ENCODE measurements around the gene IGF2BP3.

Gene IGF2BP3

GRCh38 chr7:23293500-23294073 lies 176.7 kb downstream of the IGF2BP3 start:
- Histone ChIP-seq H3K36me3 (replicated peaks) (no peaks in the 10 kb centered on the region), H3K4me3 (no peak overlapping the region), H3K4me1 (peaks cover 16% of the 10 kb centered on the region), H3K9me3 (no peaks in the 10 kb centered on the region), H3K27me3 (ENCODE audit: low read depth) (no peaks in the 10 kb centered on the region)
- in situ Hi-C loops (cut with MboI; ENCODE audit: low sequenced_read_pairs): no loop called here
- DNase-seq (ENCODE audit: low spot score in 2 of 2): no peak

- no peaks in the 10 kb centered on the region for H3K9me3 ChIP-seq
- in situ Hi-C loops (cut with MboI; ENCODE audit: low sequenced_read_pairs): no loop called here
- no peak overlapping the region for H3K4me3 ChIP-seq
- DNase-seq (ENCODE audit: low spot score in 2 of 2): no peak
- H3K27me3 ChIP-seq (ENCODE audit: low read depth): no peaks in the 10 kb centered on the region
- H3K36me3 ChIP-seq (replicated peaks): no peaks in the 10 kb centered on the region
- H3K4me1 ChIP-seq: peaks cover 16% of the 10 kb centered on the region
These were observed 177.7 kb downstream of the IGF2BP3 start for GRCh38 chr7:23292623-23293022.

GRCh38 chr7:23291957-23292560 lies 178.2 kb downstream of the IGF2BP3 start:
- Histone ChIP-seq H3K9me3 (no peaks in the 10 kb centered on the region), H3K36me3 (replicated peaks) (no peaks in the 10 kb centered on the region), H3K4me1 (peaks cover 16% of the 10 kb centered on the region), H3K27me3 (ENCODE audit: low read depth) (no peaks in the 10 kb centered on the region), H3K4me3 (no peak overlapping the region)
- no peak for DNase-seq (ENCODE audit: low spot score in 2 of 2)
- in situ Hi-C loops (cut with MboI; ENCODE audit: low sequenced_read_pairs): no loop called here

- no peak for DNase-seq (ENCODE audit: low spot score in 2 of 2)
- H3K27me3 ChIP-seq (ENCODE audit: low read depth): no peaks in the 10 kb centered on the region
- no peaks in the 10 kb centered on the region for H3K9me3 ChIP-seq
- H3K4me1 ChIP-seq: peaks cover 16% of the 10 kb centered on the region
- H3K4me3 ChIP-seq: no peak overlapping the region
- in situ Hi-C loops (cut with MboI; ENCODE audit: low sequenced_read_pairs): no loop called here
- no peaks in the 10 kb centered on the region for H3K36me3 ChIP-seq (replicated peaks)
These were observed 179.3 kb downstream of the IGF2BP3 start for GRCh38 chr7:23290993-23291392.

GRCh38 chr7:23287612-23288011 lies 182.7 kb downstream of the IGF2BP3 start:
- H3K4me1 ChIP-seq: peaks cover 9% of the 10 kb centered on the region
- no peaks in the 10 kb centered on the region for H3K9me3 ChIP-seq
- DNase-seq (ENCODE audit: low spot score in 2 of 2): no peak
- no peak overlapping the region for H3K4me3 ChIP-seq
- H3K36me3 ChIP-seq (replicated peaks): no peaks in the 10 kb centered on the region
- in situ Hi-C loops (cut with MboI; ENCODE audit: low sequenced_read_pairs): no loop called here
- no peaks in the 10 kb centered on the region for H3K27me3 ChIP-seq (ENCODE audit: low read depth)

GRCh38 chr7:23285657-23286646 lies 184.3 kb downstream of the IGF2BP3 start:
- in situ Hi-C loops (cut with MboI; ENCODE audit: low sequenced_read_pairs): no loop called here

GRCh38 chr7:23284871-23285270 lies 185.4 kb downstream of the IGF2BP3 start:
- in situ Hi-C loops (cut with MboI; ENCODE audit: low sequenced_read_pairs): no loop called here
- no peak for DNase-seq (ENCODE audit: low spot score in 2 of 2)
- H3K9me3 ChIP-seq: no peaks in the 10 kb centered on the region

More at GRCh38 chr7:23285657-23286646, 184.3 kb downstream of the IGF2BP3 start:
- H3K4me1 ChIP-seq: peaks cover 4% of the 10 kb centered on the region
- no peaks in the 10 kb centered on the region for H3K36me3 ChIP-seq (replicated peaks)
- H3K27me3 ChIP-seq (ENCODE audit: low read depth): no peaks in the 10 kb centered on the region
- no peaks in the 10 kb centered on the region for H3K9me3 ChIP-seq
- DNase-seq (ENCODE audit: low spot score in 2 of 2): no peak
- no peak overlapping the region for H3K4me3 ChIP-seq

GRCh38 chr7:23283086-23283485 lies 187.2 kb downstream of the IGF2BP3 start:
- DNase-seq (ENCODE audit: low spot score in 2 of 2): no peak
- H3K27me3 ChIP-seq (ENCODE audit: low read depth): no peaks in the 10 kb centered on the region
- H3K36me3 ChIP-seq (replicated peaks): no peaks in the 10 kb centered on the region
- H3K9me3 ChIP-seq: no peaks in the 10 kb centered on the region
- in situ Hi-C loops (cut with MboI; ENCODE audit: low sequenced_read_pairs): no loop called here
- H3K4me1 ChIP-seq: peaks cover 4% of the 10 kb centered on the region
- no peak overlapping the region for H3K4me3 ChIP-seq

More at GRCh38 chr7:23284871-23285270, 185.4 kb downstream of the IGF2BP3 start:
- no peaks in the 10 kb centered on the region for H3K36me3 ChIP-seq (replicated peaks)
- H3K4me3 ChIP-seq: no peak overlapping the region
- peaks cover 4% of the 10 kb centered on the region for H3K4me1 ChIP-seq
- no peaks in the 10 kb centered on the region for H3K27me3 ChIP-seq (ENCODE audit: low read depth)

GRCh38 chr7:23279819-23280525 lies 190.3 kb downstream of the IGF2BP3 start:
- Histone ChIP-seq H3K27me3 (ENCODE audit: low read depth) (no peaks in the 10 kb centered on the region), H3K36me3 (replicated peaks) (no peaks in the 10 kb centered on the region)

GRCh38 chr7:23277359-23277989 lies 192.8 kb downstream of the IGF2BP3 start:
- no peaks in the 10 kb centered on the region for H3K36me3 ChIP-seq (replicated peaks)
- in situ Hi-C loops (cut with MboI; ENCODE audit: low sequenced_read_pairs): loop anchor here (10.0 kb wide), 1 partner anchor 427 kb away; no protein-coding TSS in a partner anchor
- H3K9me3 ChIP-seq: no peaks in the 10 kb centered on the region

More at GRCh38 chr7:23279819-23280525, 190.3 kb downstream of the IGF2BP3 start:
- H3K9me3 ChIP-seq: no peaks in the 10 kb centered on the region
- in situ Hi-C loops (cut with MboI; ENCODE audit: low sequenced_read_pairs): loop anchor here (10.0 kb wide), 1 partner anchor 425 kb away; no protein-coding TSS in a partner anchor
- H3K4me1 ChIP-seq: peaks cover 4% of the 10 kb centered on the region
- no peak overlapping the region for H3K4me3 ChIP-seq
- DNase-seq (ENCODE audit: low spot score in 2 of 2): no peak

GRCh38 chr7:23276947-23277346 lies 193.3 kb downstream of the IGF2BP3 start:
- Histone ChIP-seq H3K36me3 (replicated peaks) (no peaks in the 10 kb centered on the region), H3K4me1 (peaks cover 11% of the 10 kb centered on the region), H3K4me3 (no peak overlapping the region), H3K9me3 (no peaks in the 10 kb centered on the region), H3K27me3 (ENCODE audit: low read depth) (no peaks in the 10 kb centered on the region)
- no peak for DNase-seq (ENCODE audit: low spot score in 2 of 2)
- in situ Hi-C loops (cut with MboI; ENCODE audit: low sequenced_read_pairs): loop anchor here (10.0 kb wide), 1 partner anchor 428 kb away; no protein-coding TSS in a partner anchor

More at GRCh38 chr7:23277359-23277989, 192.8 kb downstream of the IGF2BP3 start:
- peak; percentile 66 to 73 for DNase-seq (ENCODE audit: low spot score in 2 of 2)
- Histone ChIP-seq H3K4me1 (peaks cover 11% of the 10 kb centered on the region), H3K4me3 (no peak overlapping the region), H3K27me3 (ENCODE audit: low read depth) (no peaks in the 10 kb centered on the region)

GRCh38 chr7:23276376-23276775 lies 193.9 kb downstream of the IGF2BP3 start:
- H3K36me3 ChIP-seq (replicated peaks): no peaks in the 10 kb centered on the region
- no peak overlapping the region for H3K4me3 ChIP-seq
- no peaks in the 10 kb centered on the region for H3K9me3 ChIP-seq
- H3K27me3 ChIP-seq (ENCODE audit: low read depth): no peaks in the 10 kb centered on the region
- peaks cover 11% of the 10 kb centered on the region for H3K4me1 ChIP-seq
- peak in 1 of 2 experiments; percentile 37 for DNase-seq (ENCODE audit: low spot score in 2 of 2)
- in situ Hi-C loops (cut with MboI; ENCODE audit: low sequenced_read_pairs): loop anchor here (10.0 kb wide), 1 partner anchor 428 kb away; no protein-coding TSS in a partner anchor

- Histone ChIP-seq H3K9me3 (no peaks in the 10 kb centered on the region), H3K4me1 (peaks cover 11% of the 10 kb centered on the region), H3K36me3 (replicated peaks) (no peaks in the 10 kb centered on the region), H3K4me3 (no peak overlapping the region), H3K27me3 (ENCODE audit: low read depth) (no peaks in the 10 kb centered on the region)
- no peak for DNase-seq (ENCODE audit: low spot score in 2 of 2)
- in situ Hi-C loops (cut with MboI; ENCODE audit: low sequenced_read_pairs): loop anchor here (10.0 kb wide), 1 partner anchor 429 kb away; no protein-coding TSS in a partner anchor
These were observed 194.4 kb downstream of the IGF2BP3 start for GRCh38 chr7:23275912-23276311.
